Retinal pigment epithelial cell (primary cell): ENCODE measurements around the gene MVB12B.

ENCODE experiments used
- DNase-seq: peaks from one replicate; pipeline ENCODE4 v3.0.0-alpha.2; 2010; ENCODE audit warnings: low read depth
- H3K4me3 ChIP-seq: 2 replicates; pipeline ENCODE4 v1.5.1; 2011; ENCODE audit warnings: mild to moderate bottlenecking, low read length, control low read depth, moderate library complexity
- CTCF ChIP-seq: conservative IDR thresholded peaks from 2 replicates; pipeline ENCODE4 v1.5.1; 2011; ENCODE audit warnings: low read depth, low read length, control low read depth, inconsistent platforms

MVB12B gene

DNA sequence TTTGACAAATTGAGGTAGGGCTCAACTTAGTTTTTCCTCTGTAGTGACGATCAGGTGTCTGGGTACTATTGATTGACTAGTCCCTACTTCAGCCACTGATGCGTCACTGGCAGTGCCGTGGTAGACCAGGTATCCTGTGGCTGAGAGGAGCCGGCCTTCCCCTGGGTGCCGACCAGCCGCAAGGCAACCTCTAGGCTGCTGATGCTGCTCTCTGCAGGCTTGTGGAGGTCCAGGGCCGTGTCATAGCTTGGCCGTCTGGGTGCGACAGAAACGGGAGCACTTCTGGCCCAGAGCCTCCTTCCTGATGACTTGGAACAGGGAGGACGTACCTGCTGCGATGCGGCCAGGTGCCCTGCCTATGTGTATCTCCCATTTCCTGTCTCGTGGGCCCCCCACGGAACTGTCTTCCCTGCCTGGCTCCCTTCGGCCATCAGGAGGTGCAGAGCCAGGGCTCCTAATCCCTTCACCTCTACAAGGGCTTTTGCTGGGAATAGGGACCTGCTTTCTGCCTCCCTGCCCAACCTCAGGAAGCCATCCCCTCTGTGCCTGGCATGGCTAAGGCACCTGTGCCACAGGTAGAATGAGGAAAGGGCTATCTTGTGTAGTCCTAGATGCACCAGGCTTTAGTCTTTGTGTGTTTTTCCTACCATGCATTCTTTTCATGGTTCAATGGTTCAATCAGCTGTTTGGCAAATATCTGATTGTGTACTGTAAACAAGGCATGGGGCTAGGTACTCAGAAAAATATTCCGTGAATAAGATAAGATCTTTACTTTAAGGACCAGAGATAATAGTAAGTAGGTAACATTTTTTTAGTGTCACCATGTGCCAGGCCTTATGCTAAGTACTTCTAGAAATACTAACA, 44.6 kb downstream of the MVB12B start:
- DNase-seq = no peak
- TF ChIP-seq CTCF = no peak
- no peak overlapping the region for H3K4me3 ChIP-seq

DNA sequence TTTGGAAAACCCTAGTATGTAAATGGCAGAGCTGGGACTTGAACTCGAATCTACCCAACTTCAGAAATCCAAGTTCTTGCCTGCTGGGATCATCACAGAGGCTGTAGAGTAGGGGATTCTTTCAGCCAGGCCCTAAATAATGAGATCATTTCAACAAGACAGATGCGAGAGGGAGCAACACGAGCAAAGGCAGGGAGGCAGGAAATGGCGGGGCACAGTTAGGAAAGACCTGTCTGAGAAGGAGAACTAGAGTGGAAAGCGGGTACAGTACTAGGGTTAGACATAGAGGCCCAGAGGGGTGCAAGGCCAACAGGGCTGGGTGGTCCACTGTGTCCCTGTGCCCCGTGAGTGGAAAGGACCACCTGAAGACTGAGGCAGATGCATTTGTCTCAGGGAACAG, 46.1 kb downstream of the MVB12B start:
- TF ChIP-seq CTCF = no peak
- H3K4me3 ChIP-seq = no peak overlapping the region
- no peak for DNase-seq

- no peak for DNase-seq
- no peak for TF ChIP-seq CTCF
Measured at GRCh38 chr9:126373241-126373640, 46.6 kb downstream of the MVB12B start.

GRCh38 chr9:126374366-126374781, 47.7 kb downstream of the MVB12B start:
- DNase-seq = no peak
- no peak overlapping the region for H3K4me3 ChIP-seq
- no peak for TF ChIP-seq CTCF

More at GRCh38 chr9:126373241-126373640, 46.6 kb downstream of the MVB12B start:
- H3K4me3 ChIP-seq = no peak overlapping the region

DNA sequence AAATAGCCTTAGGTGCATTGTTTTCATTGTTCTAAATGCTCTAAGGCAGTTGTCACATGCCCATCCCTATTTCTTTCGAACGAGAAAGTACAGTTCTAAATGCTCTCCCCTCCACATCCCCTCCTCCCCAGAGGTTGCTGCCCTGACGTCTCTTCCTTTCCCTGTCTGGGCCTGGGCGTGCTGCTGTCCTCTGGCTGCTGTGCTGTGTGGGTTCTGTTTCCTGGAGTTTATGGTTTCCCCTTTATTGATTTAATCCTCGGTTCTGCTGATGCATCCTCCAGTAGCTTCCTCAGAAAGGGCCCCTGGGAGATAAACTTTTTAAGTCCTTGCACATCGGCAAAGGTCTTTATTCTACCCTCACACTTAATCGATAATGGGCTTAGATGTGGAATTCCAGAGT, 48.8 kb downstream of the MVB12B start:
- TF ChIP-seq CTCF = no peak
- DNase-seq = no peak

DNA sequence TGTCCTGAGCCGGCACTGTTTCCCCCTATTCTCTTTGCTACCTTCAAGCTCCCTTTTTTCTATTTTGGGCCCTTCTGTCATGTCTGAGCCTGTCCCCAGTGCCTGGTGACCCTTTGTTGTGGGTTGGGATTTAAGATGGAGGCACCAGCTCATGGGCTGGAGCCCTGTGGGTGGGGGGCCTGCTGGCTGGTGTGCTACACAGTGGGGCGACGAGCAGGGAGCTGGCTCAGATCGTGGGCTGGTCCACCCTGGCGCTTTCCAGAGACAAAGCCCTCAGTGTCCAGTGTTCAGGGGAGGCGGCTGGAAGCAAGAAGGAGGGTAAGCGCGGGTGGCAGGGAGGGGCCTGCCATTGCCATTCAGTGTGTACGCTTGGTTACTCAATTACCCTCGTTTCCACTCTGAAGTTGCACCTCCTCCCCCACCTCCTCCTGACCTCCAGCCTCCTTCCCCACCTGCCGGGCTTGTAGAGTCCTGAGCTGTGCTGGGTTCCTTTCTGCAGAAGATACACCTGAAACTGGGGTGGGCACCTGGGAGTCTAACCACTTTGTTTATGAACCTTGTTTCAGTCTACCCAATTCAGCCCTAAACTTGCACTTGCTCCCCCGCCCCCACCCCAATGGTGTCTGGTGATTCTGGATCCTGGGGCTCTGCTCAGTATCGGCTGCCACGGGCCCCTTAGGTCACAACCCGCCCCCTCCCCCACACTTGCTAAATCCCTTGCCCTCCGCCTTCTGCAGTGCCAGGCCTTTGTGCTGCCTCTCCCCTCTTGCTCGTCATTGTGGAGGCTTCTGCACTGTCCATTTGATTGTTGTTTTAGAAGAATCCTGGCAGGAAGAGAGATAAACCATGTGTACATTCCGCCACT, 49.9 kb downstream of the MVB12B start:
- H3K4me3 ChIP-seq = no peak overlapping the region
- TF ChIP-seq CTCF = no peak
- no peak for DNase-seq

More for the DNA sequence above, 48.8 kb downstream of the MVB12B start:
- H3K4me3 ChIP-seq = no peak overlapping the region
